ENCODE measurements around the gene MIPEP.

GRCh38 chr13:23739596-23739995 is 149.6 kb downstream of the MIPEP start:
- no peak for TF ChIP-seq CTCF (IDR thresholded peaks at IDR 0.05; ENCODE audit: poor library complexity)
- TF ChIP-seq EZH2 (IDR thresholded peaks at IDR 0.05; ENCODE audit: borderline replicate concordance): no peak

Measured in hepatocyte (in vitro differentiated cells).